HG03039 (cell line): ENCODE data around the gene HIVEP3.

Experiments
- ATAC-seq: cut with Tn5 transposase; IDR thresholded peaks from one replicate; pipeline ENCODE4 v1.9.1; 2021; ENCODE audit warnings: mild to moderate bottlenecking, moderate library complexity; ENCODE audit not compliant: unreplicated experiment

Gene HIVEP3

DNA sequence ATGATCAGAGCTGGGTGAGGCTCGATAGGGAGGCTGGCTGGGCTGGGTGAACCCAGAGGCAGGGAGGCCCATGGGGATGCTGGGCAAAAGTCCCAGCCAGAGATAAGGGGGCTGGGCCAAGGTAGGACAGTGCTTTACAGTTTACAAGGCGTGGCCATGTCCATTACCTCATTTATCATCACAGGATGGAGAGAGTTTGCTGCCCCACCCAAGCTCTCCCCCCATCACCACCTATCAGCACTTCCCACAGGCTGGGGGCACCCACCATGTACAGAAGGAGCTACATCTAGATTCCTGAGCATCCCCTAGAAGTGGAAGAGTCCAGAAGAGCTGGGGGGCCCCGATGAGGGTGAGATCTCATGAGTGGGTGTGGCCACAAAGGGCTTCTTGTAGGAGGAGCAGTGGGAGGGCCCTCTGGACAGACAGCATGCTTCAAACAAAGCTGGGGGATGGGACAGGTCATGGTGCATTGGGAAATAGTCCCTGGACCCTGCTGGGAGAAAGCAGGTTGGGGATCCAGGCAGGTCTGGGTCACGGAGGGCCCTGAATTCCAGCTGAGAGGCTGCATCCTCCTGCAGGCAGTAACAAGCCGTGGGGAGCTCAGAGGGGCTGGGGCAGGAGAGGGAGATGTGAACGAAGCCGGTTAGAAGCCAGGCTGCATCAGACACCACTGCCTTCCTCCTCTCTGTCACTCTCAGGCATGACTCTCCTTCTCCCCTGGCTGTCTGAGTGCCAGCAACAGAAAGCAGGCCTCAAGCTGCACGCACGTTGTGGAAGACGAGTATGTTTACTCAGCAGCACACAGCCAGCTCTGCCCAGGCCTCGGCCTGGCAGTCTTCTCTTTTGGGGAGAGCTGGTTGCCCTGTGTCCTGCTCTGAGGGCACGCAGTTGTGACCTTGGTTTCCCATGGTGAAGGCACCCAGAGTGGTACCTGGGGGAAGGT lies 202.3 kb downstream of the HIVEP3 start:
- no peak for ATAC-seq

GRCh38 chr1:41715441-41716095 lies 203.2 kb downstream of the HIVEP3 start:
- ATAC-seq = no peak

DNA sequence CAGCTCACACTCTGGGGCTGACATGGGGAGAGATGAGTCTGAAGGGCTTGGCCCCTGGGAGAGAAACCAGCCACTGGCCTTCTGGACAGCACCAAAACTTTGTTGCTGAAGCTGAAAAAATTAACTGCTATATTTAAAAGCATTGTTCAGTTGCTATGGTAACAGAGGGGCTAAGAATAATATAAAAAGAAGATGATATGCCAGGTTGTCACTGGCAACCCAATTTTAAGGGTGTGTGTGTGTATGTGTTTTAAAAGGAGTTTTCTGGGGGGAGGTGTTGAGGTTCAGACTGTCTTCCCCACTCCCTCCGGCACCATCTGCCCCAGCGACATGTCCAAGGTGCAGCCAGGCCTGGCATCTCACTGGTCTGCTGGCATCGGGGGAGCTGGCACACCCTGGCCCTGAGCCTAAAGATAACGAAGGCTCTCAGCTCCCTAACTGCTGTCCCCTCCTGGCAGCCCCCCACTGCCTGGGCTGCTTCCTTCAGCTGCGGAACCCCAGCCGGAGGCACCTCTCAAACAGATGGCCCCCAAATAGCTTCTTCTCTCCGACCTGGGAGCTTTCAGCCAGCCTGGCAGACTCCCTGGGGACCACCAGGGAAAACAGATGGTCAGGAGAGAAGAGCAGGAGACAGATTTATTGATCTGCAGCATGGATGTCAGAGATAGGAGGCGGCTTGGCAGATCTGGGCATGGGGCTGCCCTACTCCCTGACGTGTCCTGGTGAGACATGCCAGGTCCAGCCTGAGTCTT lies 203.9 kb downstream of the HIVEP3 start:
- ATAC-seq = no peak

- ATAC-seq = no peak
Measured at GRCh38 chr1:41713557-41714327, 205.0 kb downstream of the HIVEP3 start.

- ATAC-seq = no peak
Measured at GRCh38 chr1:41713141-41713540, 205.6 kb downstream of the HIVEP3 start.

DNA sequence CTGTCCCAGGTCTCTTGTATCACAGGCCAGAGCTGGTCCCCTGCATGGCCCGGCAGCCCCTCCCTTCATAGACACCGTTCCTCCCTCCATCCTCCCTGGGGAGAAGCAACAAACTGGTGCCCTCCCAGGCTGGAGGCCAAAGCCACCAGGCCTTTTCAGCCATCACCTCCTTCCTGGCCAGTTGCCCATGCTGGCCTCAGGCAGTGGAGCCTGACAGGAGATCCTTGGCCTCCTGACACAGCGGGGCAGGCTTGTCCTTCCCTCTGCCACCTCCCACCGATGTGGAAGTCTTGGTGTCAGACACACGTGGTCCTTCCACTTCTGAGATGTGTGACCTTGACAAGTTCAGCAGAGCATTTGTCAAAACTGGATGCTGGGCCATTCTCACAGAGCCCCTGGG lies 206.0 kb downstream of the HIVEP3 start:
- ATAC-seq = no peak

- ATAC-seq = no peak
Measured at GRCh38 chr1:41712081-41712480, 206.6 kb downstream of the HIVEP3 start.

DNA sequence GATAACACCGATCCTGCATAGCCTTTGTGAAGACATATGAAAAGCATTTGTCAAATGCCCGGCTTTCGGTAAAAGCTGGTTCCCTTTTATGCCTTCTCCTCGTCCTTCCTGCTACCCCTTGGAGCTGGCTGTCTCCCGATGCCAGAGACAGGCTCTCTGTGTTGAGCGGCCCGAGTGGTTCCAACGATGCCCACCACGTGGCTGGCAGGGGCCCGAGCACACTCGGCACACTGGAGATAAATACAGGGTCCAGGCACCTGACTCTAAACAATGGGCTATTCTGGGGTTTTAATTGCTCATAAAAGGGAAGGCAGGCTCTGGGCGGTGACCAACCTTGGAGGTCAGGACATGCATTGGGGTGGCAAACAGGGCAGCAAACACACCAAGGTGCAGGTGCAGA lies 207.1 kb downstream of the HIVEP3 start:
- no peak for ATAC-seq

GRCh38 chr1:41710980-41711379 lies 207.7 kb downstream of the HIVEP3 start:
- ATAC-seq = no peak

DNA sequence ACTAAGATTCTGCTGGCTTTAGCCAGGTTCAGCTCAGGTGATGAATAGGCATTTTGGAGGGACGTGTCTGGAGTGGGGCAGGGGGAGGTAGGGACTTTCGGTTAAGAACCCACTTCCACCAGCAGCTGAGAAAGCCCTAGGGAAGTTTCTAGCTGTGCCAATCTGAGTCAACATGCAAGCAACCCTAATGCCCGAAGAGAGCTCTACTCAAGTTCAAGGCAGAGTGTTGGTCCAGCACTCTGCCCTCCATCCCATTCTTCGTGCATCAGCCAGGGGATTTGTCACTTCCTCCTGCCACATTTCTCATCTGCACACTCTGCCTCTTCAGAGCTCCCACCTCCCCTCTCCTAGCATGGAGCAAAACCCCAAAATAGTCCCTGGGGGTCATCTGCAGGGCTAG lies 208.8 kb downstream of the HIVEP3 start:
- ATAC-seq = no peak

GRCh38 chr1:41709331-41709730 lies 209.4 kb downstream of the HIVEP3 start:
- ATAC-seq = no peak

- no peak for ATAC-seq
Measured at GRCh38 chr1:41708332-41708731, 210.4 kb downstream of the HIVEP3 start.

DNA sequence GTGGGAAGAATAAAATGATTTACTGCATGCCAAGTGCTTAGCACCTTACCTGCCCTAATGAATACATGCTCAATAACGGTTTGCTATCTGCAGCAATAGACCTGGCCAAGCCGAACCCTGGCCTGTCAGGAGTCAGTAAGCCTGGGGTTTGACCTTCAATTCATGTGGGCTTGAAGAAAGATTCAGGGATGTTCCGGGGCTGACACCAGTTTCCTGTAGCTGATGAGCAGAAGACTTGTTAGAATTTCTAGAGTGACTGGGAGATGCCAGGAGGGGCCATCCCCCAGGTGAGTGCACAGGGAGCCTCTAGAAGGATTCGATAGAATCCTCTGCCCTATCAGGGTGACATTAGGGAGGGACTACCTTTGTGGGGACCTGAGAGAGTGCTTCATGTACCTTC lies 210.9 kb downstream of the HIVEP3 start:
- no peak for ATAC-seq

DNA sequence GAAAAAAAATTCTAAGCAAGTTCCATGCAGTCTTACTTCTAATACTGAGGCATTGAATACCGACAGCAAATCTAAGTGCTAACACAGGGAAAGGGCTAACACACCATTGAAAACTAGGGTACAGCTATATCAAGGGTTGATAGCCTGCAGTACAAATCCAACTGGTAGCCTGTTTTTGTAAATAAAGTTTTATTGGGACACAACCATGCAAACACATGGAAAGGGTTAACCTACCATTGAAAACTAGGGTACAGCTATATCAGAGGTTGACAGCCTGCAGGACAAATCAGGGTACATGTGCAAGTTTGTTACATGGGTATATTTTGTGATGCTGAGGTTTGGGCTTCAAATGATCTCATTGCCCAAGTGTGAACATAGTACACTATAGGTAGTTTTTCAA lies 212.9 kb downstream of the HIVEP3 start:
- ATAC-seq = no peak

- no peak for ATAC-seq
Measured at GRCh38 chr1:41704196-41704595, 214.5 kb downstream of the HIVEP3 start.

DNA sequence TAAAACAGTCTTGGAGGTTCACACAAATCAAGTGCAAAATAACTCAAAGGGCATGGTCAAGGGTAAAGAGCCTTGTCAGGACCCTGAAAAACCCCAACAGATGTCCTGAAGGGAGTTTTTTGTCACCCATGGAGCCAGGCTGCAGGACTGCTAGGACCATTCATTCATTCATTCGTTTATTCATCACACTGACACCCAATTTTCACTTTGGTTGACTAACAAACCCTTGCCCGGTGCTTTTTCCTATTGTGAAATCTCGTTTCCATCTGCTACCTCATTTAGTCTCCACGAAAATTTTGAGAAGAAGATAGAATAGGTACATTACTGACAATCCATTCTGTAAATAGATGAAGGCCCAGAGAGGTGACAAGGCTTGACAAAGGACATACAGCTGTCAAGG lies 216.0 kb downstream of the HIVEP3 start:
- ATAC-seq = no peak

GRCh38 chr1:41700986-41701535 lies 217.7 kb downstream of the HIVEP3 start:
- no peak for ATAC-seq

DNA sequence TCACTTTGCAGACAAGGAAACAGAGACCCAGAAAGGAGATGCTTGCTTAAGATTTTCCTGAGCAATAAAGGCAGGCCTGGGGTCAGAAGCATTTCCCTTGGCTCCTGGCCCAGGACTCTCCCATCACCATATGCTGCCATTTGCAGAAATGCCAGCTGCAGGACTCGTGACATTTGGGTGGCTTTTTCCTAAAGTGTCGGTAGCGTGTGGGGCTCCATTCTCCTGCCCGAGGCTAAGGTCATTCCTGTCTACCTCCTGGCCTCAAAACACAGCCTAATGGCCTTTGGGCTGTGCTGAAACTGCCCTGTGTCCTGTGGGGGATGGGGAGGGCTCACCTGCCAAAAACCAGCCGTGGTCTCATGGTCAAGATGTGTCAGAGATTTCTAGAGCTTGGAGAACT lies 218.1 kb downstream of the HIVEP3 start:
- no peak for ATAC-seq

- ATAC-seq = no peak
Measured at GRCh38 chr1:41699861-41700248, 218.9 kb downstream of the HIVEP3 start.
